GM18502 (cell line): ENCODE data around the gene DAND5.

Experiments
- ATAC-seq: cut with Tn5 transposase; IDR thresholded peaks from one replicate; pipeline ENCODE4 v1.9.1; 2021; ENCODE audit warnings: mild to moderate bottlenecking; ENCODE audit not compliant: unreplicated experiment, poor library complexity

The DAND5 gene

GRCh38 chr19:13018035-13018914 is 48.9 kb downstream of the DAND5 start:
- ATAC-seq: no peak

DNA sequence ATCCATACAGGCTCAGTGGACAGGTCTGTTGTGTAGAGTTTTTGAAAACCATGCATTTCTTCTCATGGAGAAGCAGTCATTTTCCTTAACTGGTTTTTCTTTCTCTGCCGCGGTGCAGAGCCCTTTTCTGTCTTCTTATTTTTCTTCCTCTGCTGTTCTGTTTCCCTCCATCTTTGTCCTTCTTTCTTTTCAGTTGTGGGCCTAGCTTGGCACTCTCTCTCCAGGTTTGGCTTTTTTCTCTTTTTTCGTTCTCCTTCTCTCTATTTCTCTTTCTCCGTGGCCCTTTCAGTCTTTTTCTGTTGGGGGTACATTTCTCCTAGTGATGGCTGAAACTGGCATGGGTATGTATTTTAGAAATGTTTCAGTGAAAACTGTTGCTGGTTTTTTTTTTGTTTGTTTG is 50.0 kb downstream of the DAND5 start:
- no peak for ATAC-seq

DNA sequence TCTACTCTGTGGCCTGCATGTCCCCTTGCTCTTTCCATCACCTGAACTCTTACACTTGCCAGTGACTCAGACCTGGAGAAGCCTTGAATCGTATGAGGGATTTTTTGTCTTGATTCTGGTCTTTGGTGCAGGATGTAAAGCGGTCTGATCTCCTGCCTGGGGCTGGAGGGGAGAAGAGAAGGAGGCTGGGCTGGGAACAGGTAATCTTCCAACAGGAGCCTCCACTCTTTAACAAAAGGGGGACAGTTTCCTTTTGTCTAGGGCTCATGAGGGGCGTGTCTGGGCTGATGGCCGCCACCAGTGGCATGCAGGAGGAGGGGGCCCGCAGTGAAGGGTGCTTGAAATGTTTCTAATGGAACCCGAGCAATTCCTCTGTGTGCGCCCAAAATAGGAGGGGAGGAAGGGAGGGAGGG is 50.6 kb downstream of the DAND5 start:
- ATAC-seq: no peak

GRCh38 chr19:13022111-13022858 is 52.9 kb downstream of the DAND5 start:
- no peak for ATAC-seq

DNA sequence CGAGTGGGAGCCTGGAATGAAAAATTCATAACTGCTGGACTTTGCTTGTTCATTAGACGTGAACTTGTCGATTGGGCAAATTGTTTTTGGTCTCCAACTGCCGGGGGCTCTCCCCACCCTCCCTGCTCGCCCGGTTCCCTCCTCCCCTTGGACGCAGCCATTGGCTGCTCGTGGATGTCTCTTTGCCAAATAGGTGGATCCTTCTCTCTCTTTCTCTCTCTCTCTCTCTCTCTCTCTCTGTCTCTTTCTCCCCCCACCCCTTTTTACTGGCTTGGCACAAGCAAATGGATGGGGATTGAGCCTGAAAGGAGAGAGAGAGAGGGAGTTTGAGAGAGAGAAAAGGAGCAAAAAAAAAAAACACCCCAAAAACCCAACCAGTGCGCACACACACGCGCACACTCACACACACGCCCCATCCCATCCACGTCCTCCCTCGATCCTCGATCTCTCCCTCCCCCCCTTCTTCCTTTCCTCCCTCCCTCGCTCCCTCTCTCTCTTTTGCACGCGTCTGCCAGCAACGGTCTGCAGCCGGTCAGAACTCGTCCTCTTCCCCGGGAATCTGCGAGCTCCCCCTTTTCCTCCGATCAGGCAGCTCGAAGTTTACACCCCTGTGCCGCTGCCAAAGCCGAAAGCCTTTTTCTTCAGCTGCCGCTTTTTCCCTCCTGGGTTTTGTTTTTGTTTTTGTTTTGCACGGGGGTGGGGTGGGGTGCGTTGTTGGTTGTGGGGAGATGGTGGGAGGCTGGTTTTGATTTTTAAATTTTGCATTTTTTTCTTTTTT is 53.7 kb downstream of the DAND5 start:
- ATAC-seq: no peak

DNA sequence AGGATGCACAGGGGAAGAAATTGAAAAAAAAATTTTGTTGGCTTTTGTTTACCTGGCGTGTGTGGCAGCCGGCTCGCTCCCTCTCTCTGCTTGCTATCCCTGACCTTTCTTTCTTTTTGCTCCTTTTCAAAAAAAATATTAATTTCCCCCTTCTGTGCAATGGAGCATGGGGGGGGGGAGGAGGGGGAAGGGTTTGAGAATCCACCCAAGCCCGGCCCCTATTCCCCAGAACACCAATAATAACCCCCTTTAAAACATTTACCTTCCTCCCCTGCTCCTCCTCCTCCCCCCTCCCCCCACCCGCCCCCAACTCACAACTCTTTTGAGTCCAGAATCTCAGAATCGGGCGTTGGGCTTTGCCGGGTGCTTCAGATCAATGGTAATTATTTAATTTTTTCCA is 54.3 kb downstream of the DAND5 start:
- ATAC-seq: no peak
